Ramos (cell line): ENCODE results near the gene AMIGO1.

Experiments used
- in situ Hi-C: fragments of 300-500 bp; cut with MboI; formaldehyde crosslinking; loops from one replicate; pipeline ENCODE4 v1.14.3; 2022; ENCODE audit warnings: low sequenced_read_pairs; ENCODE audit not compliant: unreplicated experiment

AMIGO1 gene

DNA sequence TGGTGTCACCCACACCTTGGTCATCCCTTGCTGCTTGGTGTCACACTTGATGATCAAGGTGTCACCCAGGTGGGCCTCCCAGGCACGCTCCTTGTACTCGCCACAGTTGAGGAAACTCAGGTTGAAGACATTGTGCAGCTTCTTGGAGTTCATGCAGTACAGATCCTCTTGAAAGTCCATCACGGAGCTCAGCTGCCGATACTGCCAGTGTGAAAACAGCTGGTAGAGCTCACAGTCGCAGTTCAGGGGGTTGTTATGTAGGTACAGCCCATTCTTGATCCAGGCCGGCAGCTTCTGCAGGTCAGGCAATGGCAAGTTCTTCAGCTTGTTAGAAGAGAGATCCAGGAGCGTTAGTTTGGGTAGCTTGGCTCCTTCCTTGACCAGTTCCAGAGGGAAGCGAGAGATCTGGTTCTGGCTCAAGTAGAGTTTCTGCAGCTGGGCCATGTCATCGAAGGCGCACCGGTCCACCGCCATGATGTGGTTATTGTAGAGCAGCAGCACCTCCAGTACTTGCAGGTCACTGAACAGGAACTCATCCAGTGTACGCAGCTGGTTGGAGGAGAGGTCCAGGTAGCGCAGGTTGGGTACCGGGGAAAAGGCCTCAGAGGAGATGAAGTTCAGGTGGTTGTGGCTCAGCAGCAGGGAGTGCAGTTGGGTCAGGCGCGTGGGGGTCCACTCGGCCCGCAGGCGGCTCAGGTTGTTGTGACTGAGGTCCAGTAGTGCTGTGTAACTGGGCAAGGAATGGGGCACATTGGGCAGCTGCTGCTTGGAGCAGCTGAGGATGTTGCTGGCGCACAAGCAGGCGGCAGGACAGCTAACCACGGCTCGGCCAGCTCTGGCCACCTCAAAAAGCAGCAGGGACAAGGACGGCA lies 1.3 kb downstream of the AMIGO1 start:
- in situ Hi-C loops, result no loop called here

DNA sequence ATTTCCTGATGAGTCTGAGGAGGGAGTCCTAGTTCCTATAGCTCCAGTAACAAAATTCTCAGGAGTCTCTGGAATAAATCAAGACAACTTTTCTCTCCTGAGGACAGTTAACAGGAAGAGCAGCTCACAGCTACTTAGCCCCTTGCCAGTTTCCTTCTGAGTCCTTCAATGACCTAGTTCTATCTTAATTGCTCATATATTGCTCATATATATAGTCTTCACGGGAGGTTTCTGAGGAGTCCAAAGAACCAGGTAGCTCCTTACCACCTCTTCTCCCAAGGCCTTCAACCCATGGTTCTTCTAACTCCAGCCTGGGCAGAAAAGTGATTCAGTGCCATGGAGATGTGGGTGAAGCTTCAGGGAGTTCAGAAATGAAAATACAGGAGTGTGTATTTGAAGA lies 4.6 kb downstream of the AMIGO1 start:
- in situ Hi-C loops, result no loop called here

DNA sequence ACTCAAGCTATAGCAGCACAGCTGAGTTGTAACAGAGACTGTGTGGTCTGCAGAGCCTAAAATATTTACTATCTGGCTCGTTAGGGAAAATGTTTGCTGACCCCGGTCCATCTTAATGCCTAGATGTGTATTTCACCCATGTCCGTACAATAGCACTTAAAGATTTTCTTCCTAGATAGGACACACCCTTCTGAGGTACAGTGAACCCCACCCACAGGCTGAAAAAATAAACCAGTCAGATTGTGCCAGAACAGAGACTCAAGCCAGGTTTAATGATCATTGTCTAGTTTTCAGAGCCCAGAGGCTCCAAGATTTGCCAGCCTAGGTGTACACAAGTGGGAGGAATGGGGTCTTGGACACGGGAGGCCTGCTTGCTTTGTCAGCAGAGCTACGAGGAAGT lies 5.6 kb downstream of the AMIGO1 start:
- in situ Hi-C loops, result no loop called here

DNA sequence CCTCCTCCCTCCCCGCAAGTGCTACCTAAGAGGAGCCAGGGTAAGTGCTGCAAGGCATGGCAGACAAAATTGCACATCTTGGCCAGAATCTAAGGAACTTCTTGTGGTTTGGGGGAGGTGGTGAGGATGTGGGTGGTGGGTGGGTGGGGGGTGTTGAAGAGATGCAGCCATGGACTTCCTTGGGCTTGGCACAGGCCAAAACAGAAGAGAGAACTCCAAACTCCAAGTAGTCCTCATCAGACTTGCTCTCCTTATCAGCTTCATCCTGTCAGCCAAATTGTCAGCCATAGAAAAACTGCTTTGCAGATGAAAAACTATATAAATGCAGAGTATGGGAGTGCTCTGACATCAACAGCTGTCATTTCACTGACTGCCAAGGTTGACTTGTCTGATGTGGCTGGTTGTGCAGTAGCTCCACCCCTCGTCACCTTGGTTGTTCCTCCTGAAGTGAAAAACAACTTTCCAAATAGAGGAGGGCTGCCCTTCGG lies 7.1 kb downstream of the AMIGO1 start:
- in situ Hi-C loops, result no loop called here

DNA sequence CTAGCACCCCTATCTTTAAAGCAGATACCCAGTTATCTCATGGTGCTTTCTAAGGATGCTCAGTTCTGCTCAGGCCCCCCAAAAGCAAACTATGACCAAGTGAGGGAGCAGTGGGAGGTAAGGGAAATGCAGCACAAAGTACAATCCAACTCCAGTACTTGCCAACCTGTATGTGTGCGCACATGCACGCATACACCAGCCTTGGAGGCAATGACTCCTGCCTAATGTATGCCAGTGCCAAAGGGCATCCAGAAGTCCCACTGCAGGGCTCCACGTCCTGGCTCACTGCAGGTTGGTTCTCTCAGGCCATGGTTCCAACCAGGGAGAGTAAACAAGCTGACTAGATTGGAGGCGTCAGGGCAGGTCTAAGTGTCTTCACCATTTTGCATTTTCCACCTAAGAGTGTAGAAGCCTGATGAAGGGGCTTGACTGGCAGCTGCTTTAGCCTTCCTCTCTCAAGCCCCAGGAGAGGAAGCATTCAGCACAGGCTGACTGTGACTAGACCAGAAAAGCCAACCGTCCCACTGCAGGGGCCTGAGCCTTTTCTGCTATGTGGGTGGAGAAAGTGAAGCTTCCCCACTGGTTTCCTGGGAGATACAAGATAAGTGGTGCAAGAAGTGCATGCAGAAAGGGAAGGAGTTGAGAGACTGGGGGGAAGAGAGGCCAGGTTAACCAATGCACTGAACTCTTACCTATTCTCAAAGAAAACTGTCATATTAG lies 7.7 kb downstream of the AMIGO1 start:
- in situ Hi-C loops, result no loop called here

DNA sequence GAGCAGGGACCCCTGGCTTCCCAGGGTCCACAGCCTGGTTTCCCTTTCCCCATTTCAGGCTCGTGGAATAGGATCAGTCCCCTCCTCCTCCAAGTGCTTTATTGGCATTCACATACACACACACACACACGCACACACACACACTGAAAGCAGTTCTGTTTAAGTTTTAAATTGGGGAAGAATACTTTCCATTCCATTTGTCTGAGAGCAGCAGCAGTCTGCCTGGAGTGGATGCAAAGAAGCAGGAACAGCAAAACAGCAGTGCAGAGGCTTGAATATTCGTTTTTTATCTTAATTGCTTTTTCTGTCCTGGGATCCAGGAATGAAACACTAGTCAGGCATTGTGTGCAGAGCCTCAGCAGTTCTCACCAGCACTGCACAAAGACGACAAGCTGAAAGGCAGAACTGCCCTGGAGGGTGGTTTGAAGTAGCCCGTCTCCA lies 8.6 kb downstream of the AMIGO1 start:
- in situ Hi-C loops, result no loop called here

DNA sequence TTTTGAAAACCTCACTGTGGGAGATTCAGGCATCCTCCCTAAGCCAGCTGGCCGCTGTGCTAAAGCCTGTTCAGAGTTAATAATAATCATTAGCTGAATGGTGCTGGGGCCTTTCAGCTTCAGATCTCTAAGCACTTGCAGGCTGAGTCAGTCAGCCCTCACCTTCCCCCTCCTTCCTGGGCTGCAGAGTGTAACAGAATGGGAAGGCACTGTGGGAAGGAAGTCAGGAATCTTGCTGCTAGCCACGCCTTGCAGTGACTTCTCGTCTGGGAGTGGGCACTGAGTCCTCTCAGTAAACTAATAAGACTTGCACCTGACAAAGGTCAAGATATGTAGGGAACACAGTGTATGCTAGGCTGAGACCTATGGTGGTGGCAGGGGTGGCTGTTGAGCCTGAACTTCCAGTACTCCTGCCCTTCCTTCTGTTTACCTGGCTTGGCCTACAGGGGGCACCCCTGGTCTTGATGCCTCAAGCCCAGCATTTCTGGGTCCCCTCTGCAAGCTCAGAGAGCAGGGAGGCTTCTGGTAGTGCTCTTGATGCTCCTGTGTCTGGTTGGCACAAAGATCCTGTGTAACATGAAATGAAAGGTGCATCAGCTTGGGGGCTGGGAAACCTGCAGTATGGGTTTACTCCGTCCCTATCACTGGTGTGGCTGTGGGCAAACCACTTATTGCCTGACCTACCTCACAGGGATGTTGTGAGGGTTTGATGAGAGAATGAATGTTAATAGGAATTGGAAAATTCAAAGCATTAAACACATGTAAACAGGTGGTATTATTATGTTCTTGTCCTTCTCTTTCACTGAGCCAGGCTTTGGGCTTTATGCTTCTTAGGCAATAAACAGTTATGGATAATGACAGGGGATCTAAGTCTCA lies 9.6 kb downstream of the AMIGO1 start:
- in situ Hi-C loops, result loop anchor here (5.0 kb wide), 1 partner anchor 32 kb away; no protein-coding TSS in a partner anchor

DNA sequence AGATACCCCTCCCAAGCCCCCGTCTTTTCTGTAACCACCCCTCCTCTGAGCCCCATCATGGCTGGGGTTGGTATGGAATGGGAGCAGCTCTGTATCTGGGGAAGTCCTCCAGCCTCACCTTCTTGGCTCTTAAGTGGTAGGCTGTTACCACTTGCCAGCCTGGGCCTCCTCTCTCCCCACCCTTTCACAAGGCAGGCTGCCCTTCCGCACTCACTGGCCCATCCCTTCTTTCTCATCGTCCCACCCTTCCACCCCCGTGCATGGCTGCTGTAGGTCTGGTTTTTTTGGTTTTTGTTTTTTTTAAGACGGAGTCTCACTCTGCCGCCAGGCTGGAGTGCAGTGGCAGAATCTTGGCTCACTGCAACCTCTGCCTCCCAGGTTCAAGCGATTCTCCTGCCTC lies 10.4 kb downstream of the AMIGO1 start:
- in situ Hi-C loops, result loop anchor here (5.0 kb wide), 1 partner anchor 33 kb away; no protein-coding TSS in a partner anchor

DNA sequence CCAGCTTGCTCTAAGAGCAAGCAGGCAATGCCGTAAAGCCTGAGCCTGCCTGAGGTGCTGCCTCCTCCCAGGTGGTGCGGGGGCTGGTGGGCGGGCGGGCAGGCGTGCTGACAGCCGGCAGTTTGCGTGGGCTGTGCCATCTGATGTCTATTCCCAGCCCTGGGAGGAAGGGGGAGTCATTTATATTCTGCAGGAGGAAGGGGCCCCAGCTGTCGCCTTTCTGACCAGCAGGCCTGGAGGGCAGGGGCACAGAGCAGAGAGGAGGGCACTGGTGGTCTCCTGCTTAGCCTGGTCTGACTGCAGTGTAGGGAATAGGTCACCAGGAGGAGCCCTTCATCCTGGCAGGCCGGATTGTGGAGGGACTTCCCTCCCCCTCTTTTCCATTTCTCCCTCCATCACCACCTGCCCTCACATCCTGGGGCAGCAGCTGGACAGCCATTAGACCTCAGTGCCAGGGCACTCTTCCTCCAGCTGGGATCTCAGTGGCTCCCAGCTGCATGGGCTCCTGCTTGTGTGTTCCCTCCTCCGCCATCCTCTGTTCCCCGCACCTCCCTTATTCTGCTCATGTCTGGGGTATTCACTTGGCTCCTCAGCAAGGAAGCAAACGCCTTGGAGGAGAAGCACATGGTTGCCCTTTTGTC lies 11.2 kb downstream of the AMIGO1 start:
- in situ Hi-C loops, result loop anchor here (5.0 kb wide), 1 partner anchor 34 kb away; no protein-coding TSS in a partner anchor

DNA sequence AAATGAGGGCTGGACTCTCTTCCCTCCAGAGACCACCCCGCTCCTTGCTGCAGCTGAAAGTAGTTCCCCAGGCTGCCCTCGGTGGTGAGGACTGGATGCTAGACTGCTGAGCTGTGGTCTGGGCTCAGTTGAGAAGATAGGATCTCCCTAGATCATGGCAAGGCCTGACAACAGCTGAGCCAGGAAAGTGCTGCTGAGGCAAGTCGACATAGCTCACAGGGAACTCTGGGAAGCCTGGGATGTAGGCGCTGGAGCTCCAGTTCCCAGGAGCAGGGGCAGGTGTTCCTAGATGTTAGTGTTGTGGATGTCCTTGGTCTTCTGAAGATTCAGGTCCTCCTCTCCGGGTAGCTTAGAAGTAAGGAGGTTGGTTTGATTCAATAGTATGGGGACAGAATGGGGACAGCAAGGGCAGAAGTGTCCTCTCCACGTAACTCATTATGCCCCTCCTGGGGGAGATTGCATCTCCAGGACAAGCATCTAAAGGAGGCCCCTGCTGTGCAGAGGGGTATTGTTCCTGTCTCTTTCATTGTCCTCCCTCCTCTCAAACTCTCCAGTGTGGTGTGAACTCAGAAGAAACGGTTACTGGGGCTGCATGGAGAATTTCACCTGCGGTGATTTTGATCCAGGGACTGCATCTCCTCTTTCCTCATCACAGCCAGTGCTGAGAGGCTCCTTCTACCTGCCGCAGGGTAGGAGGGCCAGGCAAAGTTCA lies 11.9 kb downstream of the AMIGO1 start:
- in situ Hi-C loops, result loop anchor here (5.0 kb wide), 1 partner anchor 35 kb away; no protein-coding TSS in a partner anchor

DNA sequence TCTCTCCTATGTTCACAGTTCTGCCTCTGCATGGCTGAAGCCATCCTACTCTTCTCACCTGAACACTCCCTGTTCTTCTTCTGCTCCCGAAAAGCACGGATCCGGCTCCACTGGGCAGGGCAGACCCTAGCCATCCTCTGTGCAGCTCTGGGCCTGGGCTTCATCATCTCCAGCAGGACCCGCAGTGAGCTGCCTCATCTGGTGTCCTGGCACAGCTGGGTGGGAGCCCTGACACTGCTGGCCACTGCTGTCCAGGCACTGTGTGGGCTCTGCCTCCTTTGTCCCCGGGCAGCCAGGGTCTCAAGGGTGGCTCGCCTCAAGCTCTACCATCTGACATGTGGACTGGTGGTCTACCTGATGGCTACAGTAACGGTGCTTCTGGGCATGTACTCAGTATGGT lies 13.8 kb downstream of the AMIGO1 start:
- in situ Hi-C loops, result loop anchor here (5.0 kb wide), 1 partner anchor 37 kb away; no protein-coding TSS in a partner anchor

DNA sequence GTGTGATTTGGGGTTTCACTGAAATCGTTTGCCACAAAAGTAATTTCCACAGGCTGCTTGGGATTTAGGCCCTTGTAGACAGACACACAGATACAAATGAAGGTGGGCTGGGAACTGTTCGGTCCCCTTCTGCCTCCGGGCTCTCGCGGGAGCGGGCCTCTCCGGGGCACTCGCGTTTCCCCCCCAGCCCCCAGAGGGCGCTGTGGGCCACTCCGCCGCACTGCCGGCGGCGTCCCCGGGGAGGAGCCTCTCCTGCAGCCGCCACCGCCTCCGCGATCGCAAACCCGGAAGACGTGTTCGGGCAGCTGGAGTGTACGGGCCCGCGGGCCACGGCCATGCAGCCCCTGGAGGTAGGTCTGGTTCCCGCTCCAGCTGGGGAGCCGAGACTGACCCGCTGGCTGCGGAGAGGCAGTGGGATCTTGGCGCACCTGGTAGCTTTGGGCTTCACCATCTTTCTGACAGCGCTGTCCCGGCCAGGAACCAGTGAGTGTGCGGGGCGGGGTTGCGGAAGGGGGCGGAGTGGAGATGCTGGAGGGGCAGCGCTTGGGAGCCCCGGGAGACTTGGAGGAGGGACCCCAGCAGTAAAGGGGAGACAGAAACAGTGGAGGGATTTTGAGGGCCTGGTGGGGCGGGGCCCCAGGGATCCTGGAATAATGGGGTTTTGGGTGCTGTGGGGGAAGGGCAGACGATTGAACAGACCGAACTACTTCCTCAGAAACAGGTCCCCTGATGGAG lies 15.6 kb downstream of the AMIGO1 start, which contains the start of gene CYB561D1:
Gene CYB561D1 (plus strand): TSS at position 290 of the 735 bp plus-strand sequence. CDS start 46 bp downstream, at position 336.
- in situ Hi-C loops, result no loop called here

DNA sequence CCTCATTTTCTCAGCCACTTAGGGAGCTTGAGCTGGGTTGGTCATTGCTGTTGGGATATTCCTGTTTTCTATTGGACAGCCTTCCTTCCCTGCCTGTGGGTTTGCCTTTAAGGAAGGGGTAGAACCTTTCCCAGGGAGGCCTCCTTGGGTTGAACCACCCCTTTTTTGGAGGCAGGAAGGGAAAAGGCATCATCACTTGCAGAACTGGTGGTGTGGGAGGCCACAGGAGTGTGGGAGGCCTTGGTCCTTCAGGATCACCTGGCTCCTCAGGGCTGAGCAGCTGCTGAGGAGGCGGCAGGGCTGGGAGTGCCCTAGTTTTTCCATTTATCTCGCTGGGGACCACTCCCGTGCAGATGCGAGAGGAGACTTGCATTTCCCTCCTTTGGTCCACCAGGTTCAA lies 16.3 kb downstream of the AMIGO1 start:
- in situ Hi-C loops, result no loop called here

DNA sequence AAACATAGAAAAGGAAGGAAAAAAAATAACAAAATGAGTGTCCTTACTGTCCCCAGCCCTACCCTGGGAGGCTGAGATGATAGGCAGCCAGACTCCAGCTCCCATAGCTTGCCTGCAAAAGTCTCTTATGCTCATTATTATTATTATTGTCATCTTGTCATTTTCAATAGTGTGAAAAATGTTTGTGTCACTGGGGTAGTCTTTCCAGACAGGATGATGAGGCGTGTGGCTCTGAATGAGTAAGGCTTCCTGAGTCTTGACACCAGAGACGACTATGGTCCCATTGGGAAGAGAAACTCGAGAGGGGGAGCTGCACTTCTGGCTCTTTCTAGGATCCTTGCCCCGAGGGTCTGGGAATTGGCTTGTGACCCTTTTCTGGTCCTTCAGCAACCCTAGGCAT lies 16.7 kb downstream of the AMIGO1 start:
- in situ Hi-C loops, result no loop called here

DNA sequence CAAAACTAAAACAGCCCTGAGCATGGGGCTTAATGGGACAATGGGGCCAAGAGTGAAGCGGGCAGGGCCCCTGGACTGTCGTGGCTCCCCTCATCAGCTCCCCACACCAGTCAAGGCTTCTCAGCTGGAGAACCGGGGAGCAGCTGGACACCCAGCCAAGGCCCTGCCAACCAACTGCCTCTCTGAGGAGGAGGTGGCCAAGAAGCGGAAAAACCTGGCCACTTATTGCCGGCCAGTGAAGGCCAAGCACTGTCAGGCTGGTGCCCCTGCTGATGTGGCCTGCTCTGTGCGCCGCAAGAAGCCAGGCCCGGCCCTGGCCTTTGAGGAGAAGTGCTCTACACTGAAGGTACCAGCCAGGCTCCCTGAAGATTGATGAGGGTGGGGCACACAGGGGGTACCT lies 18.2 kb downstream of the AMIGO1 start:
- in situ Hi-C loops, result no loop called here

DNA sequence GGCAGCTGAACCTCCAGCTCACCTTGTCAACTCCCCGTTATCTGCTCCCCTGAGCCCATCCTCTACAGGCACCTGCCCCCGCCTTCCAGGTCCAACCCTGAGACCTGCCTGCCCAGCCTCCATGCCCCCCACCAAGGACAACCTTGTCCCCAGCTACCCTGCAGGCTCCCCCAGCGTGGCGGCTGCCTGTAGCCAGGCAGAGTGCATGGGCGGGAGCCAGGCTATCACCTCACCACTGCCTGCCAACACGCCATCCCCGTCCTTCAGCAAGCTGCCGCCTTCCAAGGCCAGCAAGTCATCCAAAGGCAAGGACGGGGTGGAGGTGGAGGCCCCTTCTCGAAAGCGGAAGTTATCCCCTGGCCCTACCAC lies 18.6 kb downstream of the AMIGO1 start:
- in situ Hi-C loops, result no loop called here

DNA sequence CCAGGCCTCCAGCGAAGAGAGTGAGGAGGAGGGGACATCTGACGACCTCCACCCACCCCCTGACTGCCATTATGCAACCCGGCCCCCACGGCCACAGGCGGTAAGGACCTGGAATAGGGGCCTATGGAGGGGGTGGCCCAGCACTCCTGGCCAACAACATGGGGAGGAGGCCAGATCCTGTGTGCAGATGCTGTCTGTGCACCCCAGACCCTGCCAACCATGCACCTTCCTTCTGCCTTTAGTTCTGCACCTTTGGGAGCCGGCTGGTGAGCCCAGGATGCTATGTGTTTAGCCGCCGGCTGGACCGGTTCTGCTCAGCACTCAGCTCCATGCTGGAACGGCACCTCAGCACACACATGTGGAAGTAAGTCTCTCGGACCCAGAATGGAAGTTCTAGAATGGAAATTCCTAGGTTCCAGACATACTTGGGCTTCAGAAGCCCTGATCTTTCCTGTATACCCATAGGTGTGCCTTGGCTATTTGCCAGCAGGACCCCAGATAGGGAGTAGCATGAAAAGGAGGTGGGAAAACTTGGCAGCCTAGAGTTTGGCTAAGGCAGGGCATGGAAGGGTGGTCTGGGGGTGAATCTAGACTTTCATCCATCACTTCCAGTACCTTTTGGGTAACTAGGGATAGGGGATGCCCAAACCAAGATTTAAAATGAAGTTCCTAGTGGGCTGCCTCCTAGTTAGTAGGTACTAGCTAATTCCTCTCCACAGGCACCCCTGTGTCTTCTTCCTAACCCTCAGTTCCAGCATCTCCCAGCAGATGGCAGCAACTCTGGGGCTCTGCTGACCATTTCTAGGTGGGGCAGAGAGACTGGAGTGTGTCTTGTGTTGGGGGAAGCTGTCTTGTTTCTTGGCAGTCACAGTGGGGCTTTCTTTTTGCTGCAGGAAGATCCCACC lies 19.2 kb downstream of the AMIGO1 start:
- in situ Hi-C loops, result no loop called here
